Fibroblast of pulmonary artery (primary cell): ENCODE measurements around the gene MET.
"Not testable (repeated sequence)": the region's sequence is repeated elsewhere in the genome, so short reads cannot be mapped to it uniquely, and the experiment has no call there.

ENCODE experiments used
- DNase-seq: peaks from one replicate; pipeline ENCODE4 v3.0.0-alpha.2; 2010; ENCODE audit warnings: low read depth
- H3K4me3 ChIP-seq: replicated peaks from 2 replicates; pipeline ENCODE4 v1.5.1; 2011; ENCODE audit warnings: low read depth, mild to moderate bottlenecking, control low read depth, low read length, moderate library complexity
- TF ChIP-seq, protein P1 (sequence below): IDR thresholded peaks from 2 replicates; pipeline ENCODE4 v1.5.1; 2011; ENCODE audit warnings: mild to moderate bottlenecking, control low read depth, low read length, inconsistent platforms; ENCODE audit errors: missing control alignments

Gene MET

DNA sequence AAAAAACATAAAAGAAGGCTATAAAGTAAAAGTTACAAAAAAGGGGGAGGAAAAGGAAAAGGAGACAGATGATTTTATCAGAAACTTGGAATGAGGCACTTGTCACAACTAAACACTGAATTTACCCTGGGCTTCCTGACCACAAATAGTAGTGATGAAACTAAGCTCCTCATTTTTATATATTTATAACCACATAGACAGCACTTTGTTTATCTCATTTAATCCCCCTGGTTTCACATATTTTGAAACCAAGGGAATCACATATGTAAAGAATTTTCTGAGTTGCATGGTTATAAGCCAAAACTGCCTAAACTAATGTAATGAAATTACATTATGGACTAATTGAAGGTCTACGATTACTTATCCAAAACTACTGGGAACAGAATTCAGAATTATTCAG lies 39.6 kb upstream of the MET start:
- TF ChIP-seq, protein P1, sequence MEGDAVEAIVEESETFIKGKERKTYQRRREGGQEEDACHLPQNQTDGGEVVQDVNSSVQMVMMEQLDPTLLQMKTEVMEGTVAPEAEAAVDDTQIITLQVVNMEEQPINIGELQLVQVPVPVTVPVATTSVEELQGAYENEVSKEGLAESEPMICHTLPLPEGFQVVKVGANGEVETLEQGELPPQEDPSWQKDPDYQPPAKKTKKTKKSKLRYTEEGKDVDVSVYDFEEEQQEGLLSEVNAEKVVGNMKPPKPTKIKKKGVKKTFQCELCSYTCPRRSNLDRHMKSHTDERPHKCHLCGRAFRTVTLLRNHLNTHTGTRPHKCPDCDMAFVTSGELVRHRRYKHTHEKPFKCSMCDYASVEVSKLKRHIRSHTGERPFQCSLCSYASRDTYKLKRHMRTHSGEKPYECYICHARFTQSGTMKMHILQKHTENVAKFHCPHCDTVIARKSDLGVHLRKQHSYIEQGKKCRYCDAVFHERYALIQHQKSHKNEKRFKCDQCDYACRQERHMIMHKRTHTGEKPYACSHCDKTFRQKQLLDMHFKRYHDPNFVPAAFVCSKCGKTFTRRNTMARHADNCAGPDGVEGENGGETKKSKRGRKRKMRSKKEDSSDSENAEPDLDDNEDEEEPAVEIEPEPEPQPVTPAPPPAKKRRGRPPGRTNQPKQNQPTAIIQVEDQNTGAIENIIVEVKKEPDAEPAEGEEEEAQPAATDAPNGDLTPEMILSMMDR = no peak
- DNase-seq = no peak
- H3K4me3 ChIP-seq = no peak overlapping the region

DNA sequence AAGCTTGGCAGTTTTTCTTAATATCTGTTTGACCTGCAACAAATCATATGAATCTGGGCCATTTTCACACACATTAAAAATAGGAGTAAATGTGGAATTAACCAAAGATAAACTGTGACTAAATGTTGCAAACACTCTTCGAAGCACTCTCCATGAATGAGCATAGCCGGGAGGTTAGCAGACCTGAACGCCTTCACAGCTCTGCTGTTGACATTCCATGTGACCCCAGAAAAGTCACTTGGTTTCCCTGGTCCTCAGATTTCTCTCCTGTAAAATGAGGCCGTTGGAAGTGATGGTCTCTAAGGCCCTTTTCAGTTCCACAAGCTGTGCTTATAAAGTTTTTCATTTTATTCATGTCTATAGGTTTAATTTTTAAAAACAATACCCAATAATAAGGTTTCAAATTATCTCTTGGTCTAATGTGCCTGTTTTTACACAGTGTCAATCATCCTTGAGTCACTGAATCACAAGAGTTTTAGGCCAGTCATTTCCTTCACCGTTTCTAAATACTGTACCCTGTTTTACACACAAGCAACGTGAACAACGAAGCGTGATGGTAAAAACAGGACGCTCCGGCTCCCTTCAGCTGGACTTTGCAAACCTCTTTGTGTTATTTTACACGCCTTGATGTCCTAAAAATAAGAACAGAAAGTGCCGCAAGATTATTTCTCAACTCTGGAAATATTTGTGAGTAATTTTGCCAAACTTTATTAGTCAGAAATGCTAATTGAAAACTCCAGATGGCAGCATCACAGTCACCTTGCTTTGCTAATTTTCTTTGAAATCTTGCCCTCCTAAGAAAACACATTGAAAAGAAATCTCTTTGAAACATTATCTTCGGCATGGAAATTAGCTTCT lies 38.6 kb upstream of the MET start:
- DNase-seq = peak; percentile 12
- no peak overlapping the region for H3K4me3 ChIP-seq
- TF ChIP-seq, protein P1 = no peak

DNA sequence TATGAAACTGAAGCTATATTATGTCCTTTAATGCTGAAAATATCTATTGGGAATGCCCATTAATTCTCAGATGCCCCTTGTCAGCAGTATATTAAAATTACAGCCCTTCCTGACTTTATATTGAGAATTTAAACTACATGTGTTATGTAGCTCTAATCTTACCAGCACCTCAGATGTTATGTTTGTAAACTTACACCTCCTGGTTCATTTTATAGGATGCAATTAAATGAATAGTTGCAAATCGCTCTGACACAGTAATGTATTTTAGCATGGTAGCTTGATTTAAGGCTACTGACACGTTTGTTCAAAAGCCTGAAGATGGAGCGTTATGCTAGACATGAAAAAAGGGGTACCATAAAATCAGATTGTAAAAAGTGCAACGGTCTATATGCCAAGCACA lies 35.0 kb upstream of the MET start:
- TF ChIP-seq, protein P1 = no peak
- no peak for DNase-seq

DNA sequence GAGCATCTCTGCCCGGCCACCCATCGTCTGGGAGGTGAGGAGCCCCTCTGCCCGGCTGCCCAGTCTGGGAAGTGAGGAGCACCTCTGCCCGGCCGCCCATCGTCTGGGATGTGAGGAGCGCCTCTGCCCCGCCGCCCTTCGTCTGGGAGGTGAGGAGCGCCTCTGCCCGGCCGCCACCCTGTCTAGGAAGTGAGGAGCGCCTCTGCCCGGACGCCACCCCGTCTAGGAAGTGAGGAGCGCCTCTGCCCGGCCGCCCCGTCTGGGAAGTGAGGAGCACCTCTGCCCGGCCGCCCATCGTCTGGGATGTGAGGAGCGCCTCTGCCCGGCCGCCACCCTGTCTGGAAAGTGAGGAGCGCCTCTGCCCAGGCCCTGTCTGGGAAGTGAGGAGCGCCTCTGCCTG lies 33.4 kb upstream of the MET start:
- not testable (repeated sequence) for DNase-seq, H3K4me3 ChIP-seq

More for the DNA sequence above, 35.0 kb upstream of the MET start:
- no peak overlapping the region for H3K4me3 ChIP-seq

DNA sequence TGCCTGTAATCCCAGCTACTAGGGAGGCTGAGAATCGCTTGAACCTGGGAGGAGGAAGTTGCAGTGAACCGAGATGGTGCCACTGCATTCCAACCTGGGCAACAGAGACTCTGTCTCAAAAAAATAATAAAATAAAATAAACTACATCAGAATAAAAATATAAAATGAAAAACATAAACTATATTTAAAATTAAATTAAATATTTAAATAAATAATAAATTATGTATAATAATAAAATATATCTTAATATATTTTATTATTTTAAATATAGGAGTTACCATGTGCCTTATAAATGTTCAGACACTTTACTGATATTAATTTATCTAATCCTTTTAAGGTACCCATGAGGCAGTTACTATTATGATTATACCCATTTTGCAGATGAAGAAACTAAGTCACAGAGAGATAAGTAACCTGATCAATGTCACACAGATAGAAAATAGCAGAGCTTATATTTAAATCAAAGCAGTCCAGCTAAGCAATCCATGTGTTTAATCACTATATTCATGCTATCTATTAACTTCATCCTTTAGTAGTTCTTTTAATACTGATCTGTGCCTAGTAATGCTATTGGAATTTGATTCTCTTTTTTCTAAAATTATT lies 30.3 kb upstream of the MET start:
- no peak overlapping the region for H3K4me3 ChIP-seq
- TF ChIP-seq, protein P1 = no peak
- no peak for DNase-seq

DNA sequence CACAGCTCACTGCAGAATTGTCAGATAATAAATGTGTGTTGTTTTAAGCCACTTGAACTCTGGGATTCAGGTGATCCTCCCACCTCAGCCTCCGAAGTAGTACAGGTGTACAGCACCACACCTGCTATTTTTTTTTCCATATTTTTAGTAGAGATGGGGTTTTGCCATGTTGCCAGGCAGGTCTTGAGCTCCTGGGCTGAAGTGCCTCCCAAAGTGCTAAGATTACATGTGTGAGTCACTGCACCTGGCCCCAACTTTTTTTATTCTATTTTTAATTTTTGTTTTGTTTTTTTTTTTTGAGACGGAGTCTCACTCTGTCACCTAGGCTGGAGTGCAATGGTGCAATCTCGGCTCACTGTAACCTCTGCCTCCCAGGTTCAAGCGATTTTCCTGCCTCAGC lies 28.8 kb upstream of the MET start:
- DNase-seq, H3K4me3 ChIP-seq: not testable (repeated sequence)

DNA sequence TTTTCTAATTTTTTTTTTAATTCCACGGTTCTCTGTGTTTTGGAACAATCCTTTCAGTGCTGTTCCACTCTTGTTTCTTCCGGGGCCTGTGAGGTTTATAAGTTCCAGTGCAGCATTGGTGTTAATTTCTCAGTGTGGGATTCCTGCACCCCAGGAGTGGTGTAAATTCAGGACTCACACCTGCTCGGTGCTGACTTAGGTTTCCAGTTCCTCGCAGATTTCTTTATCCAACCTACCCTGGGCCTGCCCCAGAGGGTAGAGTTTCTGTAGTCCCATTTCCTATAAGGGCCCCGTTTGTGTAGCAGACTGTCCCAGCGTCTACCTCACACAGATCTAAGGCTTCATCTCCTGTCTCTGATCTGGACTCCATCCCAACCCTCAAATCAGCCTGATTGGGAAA lies 27.4 kb upstream of the MET start:
- H3K4me3 ChIP-seq = no peak overlapping the region
- no peak for DNase-seq
- TF ChIP-seq, protein P1 = no peak

DNA sequence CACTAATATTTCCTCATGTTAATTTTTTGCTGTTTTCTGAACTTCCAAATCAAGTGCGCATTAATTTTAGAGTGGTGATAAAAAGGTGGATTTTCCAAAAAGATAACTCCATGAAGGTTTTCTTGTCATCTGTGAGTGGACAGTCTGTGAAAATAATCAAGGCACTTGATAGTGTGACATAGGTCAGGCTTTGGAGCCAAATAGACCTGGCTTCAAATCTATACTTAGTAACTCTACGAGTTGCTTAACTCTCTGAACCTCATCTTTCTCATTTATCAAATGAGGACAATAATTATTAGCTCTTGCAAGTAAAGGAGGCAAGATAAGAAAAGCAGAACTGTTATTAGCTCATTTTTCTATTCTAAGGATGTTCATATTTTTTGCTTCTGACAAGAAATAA lies 24.7 kb upstream of the MET start:
- TF ChIP-seq, protein P1 = no peak
- DNase-seq = no peak
- no peak overlapping the region for H3K4me3 ChIP-seq
